ENCODE data around the gene INPP5A. TPM values are rescaled to one million over a fixed set of nuclear protein-coding genes. Genes with fewer than 3 reads are reported as not detected.
A peak's percentile ranks its signal among the peaks of the same experiment; 100 is the strongest.

Gene INPP5A
- total and polyA plus RNA-seq, 9 of the 15 experiments (the other 6 are each of a cell fraction or from before 2014, with no cell fraction given), result 0.66 to 11.6 (median 7.7) TPM

- TF ChIP-seq STAT5B (CRISPR knock-in tag; IDR thresholded peaks at IDR 0.05) (no peak), HEY1 (CRISPR knock-in tag; IDR thresholded peaks at IDR 0.05; ENCODE audit: borderline replicate concordance) (no peak), E2F8 (IDR thresholded peaks at IDR 0.05; ENCODE audit: low read depth, partially characterized antibody) (no peak), CXXC5 (CRISPR knock-in tag; IDR thresholded peaks at IDR 0.05) (peak; percentile 35; the same call in 1 of the 2 replicates), CTCF (IDR thresholded peaks at IDR 0.05 in 2 of 3, conservative IDR thresholded peaks at IDR 0.05 in 1 of 3; ENCODE audit: insufficient read depth in 2 of 3, low read depth in 1 of 3, low read length in 3 of 3) (no peak), SMAD3 (CRISPR knock-in tag; conservative IDR thresholded peaks at IDR 0.05) (no peak), THAP7 (CRISPR knock-in tag; IDR thresholded peaks at IDR 0.05) (no peak), NCOA6 (IDR thresholded peaks at IDR 0.05) (no peak), ZNF589 (CRISPR knock-in tag; IDR thresholded peaks at IDR 0.05; ENCODE audit: low read depth) (no peak)
Measured at GRCh38 chr10:132518572-132519381, 18.8 kb upstream of the INPP5A start (continued).

All from K562 (cell line).